GM13977 (cell line): ENCODE results near the gene PBX1.
"Not testable (repeated sequence)": the region's sequence is repeated elsewhere in the genome, so short reads cannot be mapped to it uniquely, and the experiment has no call there.

Experiments
- DNase-seq: peaks from one replicate; pipeline ENCODE4 v3.0.0; 2012; ENCODE audit warnings: low spot score
- in situ Hi-C: fragments of 300-500 bp; cut with MboI; formaldehyde crosslinking; loops from one replicate; pipeline ENCODE4 v1.12.0; 2022; ENCODE audit warnings: low sequenced_read_pairs, low pct_unique_long_range_greater_than_20kb, mixed read lengths, inconsistent platforms; ENCODE audit not compliant: unreplicated experiment
- TF ChIP-seq, protein P1 (sequence below): IDR thresholded peaks from 2 replicates; pipeline ENCODE4 v1.5.1; 2012; ENCODE audit warnings: mild to moderate bottlenecking, control low read depth; ENCODE audit not compliant: insufficient read depth; ENCODE audit errors: extremely low read depth, missing control alignments

The PBX1 gene

DNA sequence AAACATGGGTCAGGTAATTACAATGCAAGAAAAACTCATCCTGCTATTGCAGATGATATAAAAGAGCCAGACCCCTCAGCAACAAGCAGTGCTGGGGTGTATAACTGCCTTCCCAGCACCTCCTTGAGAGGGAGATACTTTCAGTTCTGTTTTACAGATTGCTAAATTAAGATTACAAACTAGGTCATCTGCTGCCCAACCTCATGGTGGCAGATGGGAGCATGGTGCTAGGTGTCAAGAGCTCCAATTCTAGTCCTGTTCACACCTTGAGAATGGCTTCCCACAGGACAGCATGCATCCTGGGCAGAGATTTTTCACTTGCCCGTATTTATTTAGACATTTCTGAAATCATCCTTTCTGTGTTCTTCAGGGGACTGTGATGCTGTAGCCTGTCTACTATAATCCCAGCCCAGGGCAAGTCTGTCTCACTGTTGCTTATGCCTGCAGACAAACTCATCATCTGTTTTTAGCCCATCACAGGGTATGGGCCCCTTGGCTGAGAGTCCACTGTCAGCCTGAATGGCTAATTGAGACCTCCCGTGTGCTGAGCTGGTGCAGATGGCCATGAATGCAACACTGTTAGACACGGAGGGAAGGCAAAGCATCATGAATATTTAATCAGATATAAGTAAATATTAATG is 40.2 kb upstream of the PBX1 start:
- TF ChIP-seq, protein P1, sequence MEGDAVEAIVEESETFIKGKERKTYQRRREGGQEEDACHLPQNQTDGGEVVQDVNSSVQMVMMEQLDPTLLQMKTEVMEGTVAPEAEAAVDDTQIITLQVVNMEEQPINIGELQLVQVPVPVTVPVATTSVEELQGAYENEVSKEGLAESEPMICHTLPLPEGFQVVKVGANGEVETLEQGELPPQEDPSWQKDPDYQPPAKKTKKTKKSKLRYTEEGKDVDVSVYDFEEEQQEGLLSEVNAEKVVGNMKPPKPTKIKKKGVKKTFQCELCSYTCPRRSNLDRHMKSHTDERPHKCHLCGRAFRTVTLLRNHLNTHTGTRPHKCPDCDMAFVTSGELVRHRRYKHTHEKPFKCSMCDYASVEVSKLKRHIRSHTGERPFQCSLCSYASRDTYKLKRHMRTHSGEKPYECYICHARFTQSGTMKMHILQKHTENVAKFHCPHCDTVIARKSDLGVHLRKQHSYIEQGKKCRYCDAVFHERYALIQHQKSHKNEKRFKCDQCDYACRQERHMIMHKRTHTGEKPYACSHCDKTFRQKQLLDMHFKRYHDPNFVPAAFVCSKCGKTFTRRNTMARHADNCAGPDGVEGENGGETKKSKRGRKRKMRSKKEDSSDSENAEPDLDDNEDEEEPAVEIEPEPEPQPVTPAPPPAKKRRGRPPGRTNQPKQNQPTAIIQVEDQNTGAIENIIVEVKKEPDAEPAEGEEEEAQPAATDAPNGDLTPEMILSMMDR = no peak
- in situ Hi-C loops = no loop called here
- no peak for DNase-seq

DNA sequence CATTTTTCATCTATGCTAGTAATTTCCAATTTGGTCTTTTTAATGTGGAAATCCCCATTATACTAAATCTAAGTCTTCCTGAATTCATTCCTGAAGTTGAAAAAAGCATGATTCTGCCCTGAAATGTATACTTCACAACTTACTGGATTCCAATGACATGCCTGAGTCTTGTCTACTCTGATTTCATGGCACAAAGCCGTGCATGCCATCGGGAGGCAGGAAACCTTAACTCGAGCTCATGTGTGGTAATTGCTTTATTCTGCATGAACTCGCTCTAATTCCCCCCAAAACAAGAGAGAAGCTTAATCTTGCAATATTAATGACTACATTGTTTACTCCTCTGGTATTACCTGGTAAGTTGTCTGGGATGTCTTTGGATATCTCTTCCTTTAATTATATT is 39.6 kb upstream of the PBX1 start:
- in situ Hi-C loops = no loop called here
- TF ChIP-seq, protein P1 = no peak
- no peak for DNase-seq

DNA sequence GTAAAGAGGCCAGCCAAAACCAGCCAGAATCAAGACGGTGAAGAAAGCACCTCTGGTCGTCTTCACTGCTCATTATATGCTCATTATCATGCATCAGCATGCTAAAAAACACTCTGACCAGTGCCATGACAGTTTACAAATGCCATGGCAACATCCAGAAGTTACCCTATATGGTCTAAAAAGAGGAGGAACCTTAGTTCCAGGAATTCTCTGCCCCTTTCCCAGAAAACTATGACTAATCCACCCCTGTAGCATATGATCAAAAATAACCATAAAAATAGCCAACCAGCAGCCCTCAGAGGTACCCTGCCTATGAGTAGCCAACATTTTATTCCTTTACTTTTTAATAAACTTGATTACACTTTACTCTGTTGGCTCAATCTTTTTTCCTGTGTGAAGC is 34.2 kb upstream of the PBX1 start:
- in situ Hi-C loops = no loop called here
- no peak for DNase-seq
- TF ChIP-seq, protein P1 = no peak

DNA sequence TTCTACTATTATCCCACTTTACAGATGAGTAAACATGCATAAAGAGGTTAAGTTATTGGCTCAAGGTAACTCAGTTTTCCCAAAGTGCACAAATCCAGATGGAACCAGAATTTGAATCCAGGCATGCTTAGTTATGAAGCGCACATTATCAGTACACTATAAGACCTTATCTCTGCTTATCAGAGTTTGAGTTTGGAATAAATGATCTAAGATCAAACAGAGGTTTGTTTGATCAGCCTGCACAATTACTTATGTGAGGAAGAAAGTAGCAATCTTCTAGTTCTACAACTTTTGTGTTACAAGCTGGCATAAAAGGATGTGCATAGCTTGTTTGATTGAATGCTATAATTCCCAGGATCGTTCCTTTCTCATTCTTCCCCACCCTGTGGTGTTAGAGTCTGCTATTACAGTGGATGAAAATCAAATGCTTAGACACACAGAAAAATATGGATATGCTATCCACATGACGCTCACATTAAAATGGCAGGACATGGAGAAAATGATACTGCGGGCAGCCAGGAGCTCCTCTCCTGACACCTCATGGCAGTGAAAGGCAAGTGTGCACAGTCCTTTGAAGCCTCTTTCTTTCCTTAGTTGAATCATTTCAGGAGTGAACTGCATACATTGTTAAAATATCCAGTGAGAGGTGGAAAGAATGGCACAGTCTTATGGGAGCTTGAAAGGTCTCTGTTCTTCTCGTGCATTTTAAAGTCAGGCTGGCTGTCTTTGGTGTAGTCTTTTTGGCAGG is 23.9 kb upstream of the PBX1 start:
- no peak for DNase-seq
- in situ Hi-C loops = no loop called here
- TF ChIP-seq, protein P1 = no peak

DNA sequence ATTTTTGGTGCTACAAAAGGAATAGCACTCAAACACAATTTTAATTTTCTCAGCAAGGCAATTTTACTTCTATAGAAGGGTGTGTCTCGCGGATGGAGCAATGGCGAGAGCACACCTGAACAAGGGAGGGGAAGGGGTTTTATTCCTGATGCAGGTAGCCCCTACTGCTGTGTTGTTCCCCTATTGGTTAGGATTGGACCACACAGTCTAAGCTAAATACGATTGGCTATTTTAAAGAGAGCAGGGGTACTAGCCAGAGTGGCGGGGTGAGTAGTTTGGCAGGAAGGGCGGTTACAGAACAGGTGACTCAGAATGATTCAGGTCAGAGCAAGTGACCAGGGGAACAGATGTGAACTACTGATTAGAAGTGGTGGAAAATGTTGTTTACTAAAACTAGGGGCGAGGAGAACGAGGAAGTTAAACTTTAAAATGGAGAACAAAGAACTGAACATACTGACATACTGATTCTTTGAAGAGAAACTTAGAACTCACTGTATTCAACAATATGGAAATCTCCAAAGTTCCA is 6.5 kb upstream of the PBX1 start:
- DNase-seq, in situ Hi-C loops: not testable (repeated sequence)

DNA sequence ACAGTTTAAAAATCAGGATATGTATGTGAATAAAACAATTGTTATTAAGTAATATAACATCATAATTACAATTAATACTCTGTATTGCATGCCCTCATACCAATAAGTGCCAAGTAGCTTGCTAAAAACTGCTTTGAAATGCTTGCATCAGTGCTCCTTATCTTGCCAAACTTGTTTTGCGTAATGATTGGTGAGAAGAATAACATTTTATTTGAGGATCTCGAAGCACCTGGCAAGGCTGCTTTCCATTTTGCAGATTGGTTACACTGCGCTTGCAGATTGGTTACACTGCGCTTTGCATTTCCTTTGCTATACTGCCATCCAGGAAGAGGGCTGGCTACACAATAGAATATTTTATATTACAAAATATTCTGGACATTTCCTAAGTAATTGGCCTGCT is 1.7 kb upstream of the PBX1 start:
- TF ChIP-seq, protein P1 = no peak
- no peak for DNase-seq
- in situ Hi-C loops = no loop called here
